Nephron (organoid): ENCODE data around the gene PKN3.

ENCODE experiments used
- H3K27ac Mint-ChIP-seq, 3 experiments: 2 replicates each; pipeline ENCODE4 v1.8.0; 2020; ENCODE audit warnings: mixed read lengths in 3 of 3, mild to moderate bottlenecking in 2 of 3, moderate library complexity in 1 of 3
- H3K27me3 Mint-ChIP-seq: 2 replicates; pipeline ENCODE4 v1.8.0; 2021; ENCODE audit warnings: low read depth, mild to moderate bottlenecking, moderate library complexity, mixed read lengths
- H3K36me3 Mint-ChIP-seq: 2 replicates; pipeline ENCODE4 v1.8.0; 2020; ENCODE audit warnings: low read depth, mixed read lengths
- H3K4me1 Mint-ChIP-seq: 2 replicates; pipeline ENCODE4 v1.8.0; 2020; ENCODE audit warnings: mixed read lengths
- H3K4me3 Mint-ChIP-seq, 3 experiments: 2 replicates each; pipeline ENCODE4 v1.8.0; 2020; ENCODE audit warnings: mild to moderate bottlenecking in 3 of 3, mixed read lengths in 3 of 3, moderate library complexity in 2 of 3
- H3K9me3 Mint-ChIP-seq: 2 replicates; pipeline ENCODE4 v1.8.0; 2020; ENCODE audit warnings: mixed read lengths
- TF ChIP-seq, protein P1 (sequence below), 3 experiments: fragments of 200-600 bp; sonication (generic); IDR thresholded peaks; one replicate each; pipeline ENCODE4 v1.5.0; 2021; ENCODE audit warnings: antibody characterized with exemption in 3 of 3; ENCODE audit not compliant: unreplicated experiment in 3 of 3

PKN3 gene

DNA sequence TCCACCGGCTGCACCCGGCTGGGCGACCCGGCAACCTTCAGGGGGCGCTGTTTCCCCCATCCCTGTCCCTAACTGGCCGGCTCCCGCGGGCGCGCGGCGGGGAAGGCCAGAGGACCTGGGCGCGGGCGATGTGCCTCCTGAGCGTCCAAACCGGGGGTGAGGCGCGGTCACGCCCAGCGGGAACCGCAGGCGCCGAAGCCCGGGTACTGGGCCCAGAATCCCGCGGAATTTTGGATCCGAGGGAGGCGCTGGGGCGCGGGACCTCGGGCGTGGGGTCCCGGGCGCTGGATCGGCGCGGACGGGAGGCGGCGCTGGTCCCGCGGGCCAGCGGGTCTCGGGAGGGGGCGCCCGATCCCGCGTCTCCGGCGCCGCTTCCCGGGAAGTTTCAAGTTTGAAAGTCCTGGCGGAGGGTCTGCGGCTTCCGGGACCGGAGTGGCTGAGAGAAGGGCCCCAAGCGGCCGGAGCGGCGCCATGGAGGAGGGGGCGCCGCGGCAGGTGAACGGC is at the start of gene PKN3:
PKN3 (plus strand) TSS at position 59 of the 504 bp plus-strand sequence; CDS start at position 472, 413 bp downstream.
- H3K4me3 Mint-ChIP-seq: peak within 1 kb of the TSS; percentile 83 to 91 (median 86)
- TF ChIP-seq, protein P1, sequence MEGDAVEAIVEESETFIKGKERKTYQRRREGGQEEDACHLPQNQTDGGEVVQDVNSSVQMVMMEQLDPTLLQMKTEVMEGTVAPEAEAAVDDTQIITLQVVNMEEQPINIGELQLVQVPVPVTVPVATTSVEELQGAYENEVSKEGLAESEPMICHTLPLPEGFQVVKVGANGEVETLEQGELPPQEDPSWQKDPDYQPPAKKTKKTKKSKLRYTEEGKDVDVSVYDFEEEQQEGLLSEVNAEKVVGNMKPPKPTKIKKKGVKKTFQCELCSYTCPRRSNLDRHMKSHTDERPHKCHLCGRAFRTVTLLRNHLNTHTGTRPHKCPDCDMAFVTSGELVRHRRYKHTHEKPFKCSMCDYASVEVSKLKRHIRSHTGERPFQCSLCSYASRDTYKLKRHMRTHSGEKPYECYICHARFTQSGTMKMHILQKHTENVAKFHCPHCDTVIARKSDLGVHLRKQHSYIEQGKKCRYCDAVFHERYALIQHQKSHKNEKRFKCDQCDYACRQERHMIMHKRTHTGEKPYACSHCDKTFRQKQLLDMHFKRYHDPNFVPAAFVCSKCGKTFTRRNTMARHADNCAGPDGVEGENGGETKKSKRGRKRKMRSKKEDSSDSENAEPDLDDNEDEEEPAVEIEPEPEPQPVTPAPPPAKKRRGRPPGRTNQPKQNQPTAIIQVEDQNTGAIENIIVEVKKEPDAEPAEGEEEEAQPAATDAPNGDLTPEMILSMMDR (IDR thresholded peaks at IDR 0.05; ENCODE audit: unreplicated experiment in 3 of 3): peak; percentile 86 to 98 (median 87)
- no peaks in the 10 kb centered on the region for H3K27me3 Mint-ChIP-seq
- H3K27ac Mint-ChIP-seq: peak within 1 kb of the TSS in 2 of 3 experiments; percentile 40 to 54
- peaks cover under 1% of the 10 kb centered on the region for H3K36me3 Mint-ChIP-seq
- H3K9me3 Mint-ChIP-seq: no peaks in the 10 kb centered on the region
- H3K4me1 Mint-ChIP-seq: peaks cover 5% of the 10 kb centered on the region

DNA sequence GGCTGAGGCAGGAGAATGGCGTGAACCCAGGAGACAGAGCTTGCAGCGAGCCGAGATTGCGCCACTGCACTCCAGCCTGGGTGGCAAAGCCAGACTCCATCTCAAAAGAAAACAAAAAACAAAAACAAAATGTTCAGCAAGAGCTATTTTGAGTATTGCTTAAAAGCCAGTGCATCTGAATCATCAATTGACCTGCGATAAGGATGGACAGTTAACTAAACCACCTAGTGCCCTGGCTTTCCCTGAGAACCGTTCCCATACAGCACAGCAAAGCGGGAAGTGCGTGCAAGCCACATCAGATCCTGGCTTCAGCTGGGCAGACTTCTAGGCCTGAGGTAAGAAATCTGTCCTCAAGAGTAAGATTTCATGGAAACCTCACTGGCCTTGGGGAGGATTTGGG is 48.4 kb upstream of the PKN3 start:
- Mint-ChIP-seq H3K27ac (peak overlapping the region in 2 of 3 experiments; percentile 24 to 73), H3K4me1 (peaks cover 9% of the 10 kb centered on the region), H3K4me3 (peak overlapping the region; percentile 33 to 71 (median 58)), H3K36me3 (no peaks in the 10 kb centered on the region), H3K27me3 (no peaks in the 10 kb centered on the region), H3K9me3 (no peaks in the 10 kb centered on the region)
- TF ChIP-seq, protein P1 (IDR thresholded peaks at IDR 0.05; ENCODE audit: unreplicated experiment in 3 of 3): no peak

DNA sequence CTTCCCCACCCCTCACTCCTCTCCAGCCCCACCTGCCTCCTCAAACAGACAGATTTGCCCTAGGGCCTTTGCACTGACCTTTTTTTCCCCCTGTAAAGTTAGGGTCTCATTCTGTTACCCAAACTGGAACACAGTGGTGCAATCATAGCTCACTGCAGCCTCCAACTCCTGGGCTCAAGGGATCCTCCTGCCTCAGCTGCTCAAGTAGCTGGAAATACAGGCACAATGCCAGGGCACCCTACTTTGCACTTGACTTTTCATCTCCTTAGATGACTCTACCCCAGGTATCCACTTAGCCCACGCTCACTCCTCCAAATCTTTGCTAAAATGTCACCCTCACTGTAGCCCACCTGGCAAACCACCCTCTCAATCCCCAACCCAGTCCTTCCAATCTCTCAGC is 47.8 kb upstream of the PKN3 start:
- peak overlapping the region; percentile 12 to 73 (median 24) for H3K27ac Mint-ChIP-seq
- H3K27me3 Mint-ChIP-seq: no peaks in the 10 kb centered on the region
- H3K9me3 Mint-ChIP-seq: no peaks in the 10 kb centered on the region
- H3K4me3 Mint-ChIP-seq: peak overlapping the region; percentile 46 to 71 (median 58)
- no peaks in the 10 kb centered on the region for H3K36me3 Mint-ChIP-seq
- peaks cover 6% of the 10 kb centered on the region for H3K4me1 Mint-ChIP-seq
- TF ChIP-seq, protein P1 (IDR thresholded peaks at IDR 0.05; ENCODE audit: unreplicated experiment in 3 of 3): no peak

DNA sequence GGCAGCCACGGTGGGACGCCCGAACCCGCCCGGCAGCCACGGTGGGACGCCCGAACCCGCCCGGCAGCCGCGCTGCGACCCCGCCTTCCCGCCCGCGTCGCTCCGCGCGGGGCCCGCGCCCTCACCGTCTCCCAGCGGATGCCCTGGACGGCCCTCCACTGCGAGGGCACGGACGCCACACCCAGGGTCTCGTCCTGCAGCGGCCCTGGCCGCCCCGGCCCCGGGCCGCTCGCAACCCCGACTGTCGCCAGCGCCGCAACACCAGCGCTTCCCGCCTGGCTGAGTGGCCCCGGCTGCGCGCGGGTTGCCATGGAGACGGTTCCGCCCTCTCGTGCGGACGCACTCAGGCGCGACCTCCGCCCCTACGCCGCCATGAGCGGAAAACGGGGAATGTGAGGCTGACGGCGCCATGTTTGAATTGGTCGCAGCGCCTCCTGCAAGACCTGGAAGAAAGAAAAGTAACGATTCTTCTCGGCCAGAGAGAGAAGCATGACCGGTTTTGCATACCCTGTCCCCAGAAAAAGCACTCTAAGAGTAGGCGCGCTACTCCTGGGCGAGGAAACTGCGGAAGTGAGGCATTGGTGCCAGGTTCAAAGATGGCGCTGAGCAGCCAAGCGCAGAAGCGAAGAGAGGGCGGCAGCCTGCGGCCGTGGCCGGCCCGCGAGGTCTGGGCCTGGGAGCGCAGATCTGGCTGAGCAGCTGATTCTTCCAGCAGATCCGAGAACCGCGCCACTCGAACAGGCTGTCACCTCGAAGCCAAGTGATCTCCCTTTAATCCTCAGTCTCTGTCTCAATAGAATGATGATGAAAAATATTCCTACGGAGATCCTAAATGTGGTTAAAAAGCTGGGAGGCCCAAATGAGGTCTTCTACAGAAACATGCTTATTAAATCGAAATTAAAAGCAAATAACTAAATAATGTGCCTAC is 45.6 kb upstream of the PKN3 start, which contains the start of gene DYNC2I2:
DYNC2I2 (minus strand) TSS at position 432 of the 928 bp plus-strand sequence; CDS start at position 311, 121 bp downstream.
- Mint-ChIP-seq H3K9me3 (no peaks in the 10 kb centered on the region), H3K4me1 (peaks cover 6% of the 10 kb centered on the region), H3K27ac (peak within 1 kb of the TSS; percentile 100), H3K27me3 (no peaks in the 10 kb centered on the region), H3K36me3 (no peaks in the 10 kb centered on the region), H3K4me3 (peak within 1 kb of the TSS; percentile 89 to 95 (median 92))
- TF ChIP-seq, protein P1 (IDR thresholded peaks at IDR 0.05; ENCODE audit: unreplicated experiment in 3 of 3): no peak

DNA sequence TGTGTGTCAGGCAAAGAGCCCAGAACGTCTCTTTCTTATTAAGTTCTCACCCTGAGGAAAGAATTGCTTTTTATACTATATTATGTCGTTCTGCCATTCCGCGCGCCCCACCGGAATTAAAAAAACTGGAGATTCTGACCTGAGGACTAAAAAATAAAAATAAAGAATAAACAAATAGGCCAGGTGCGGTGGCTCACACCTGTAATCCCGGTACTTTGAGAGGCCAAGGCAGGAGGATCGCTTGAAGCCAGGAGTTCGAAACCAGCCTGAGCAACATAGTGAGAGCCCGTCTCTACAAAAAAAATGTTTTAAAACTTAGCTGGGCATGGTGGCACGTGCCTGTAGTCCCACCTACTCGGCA is 45.0 kb upstream of the PKN3 start:
- H3K27ac Mint-ChIP-seq: peak overlapping the region; percentile 100
- H3K4me3 Mint-ChIP-seq: peak overlapping the region; percentile 89 to 95 (median 92)
- peaks cover 6% of the 10 kb centered on the region for H3K4me1 Mint-ChIP-seq
- H3K9me3 Mint-ChIP-seq: no peaks in the 10 kb centered on the region
- TF ChIP-seq, protein P1 (IDR thresholded peaks at IDR 0.05; ENCODE audit: unreplicated experiment in 3 of 3): no peak
- no peaks in the 10 kb centered on the region for H3K27me3 Mint-ChIP-seq
- H3K36me3 Mint-ChIP-seq: no peaks in the 10 kb centered on the region
